ENCODE data around the gene MACROD2.
A peak's percentile ranks its signal among the peaks of the same experiment; 100 is the strongest.
"Not testable (repeated sequence)": the region's sequence is repeated elsewhere in the genome, so short reads cannot be mapped to it uniquely, and the experiment has no call there.

The MACROD2 gene

GRCh38 chr20:15528391-15529111 lies 1533.2 kb downstream of the MACROD2 start:
- TF ChIP-seq CTCF (IDR thresholded peaks at IDR 0.05; ENCODE audit: low read depth, low read length, missing control alignments): no peak
- peak; percentile 66 for DNase-seq (ENCODE audit: low read depth)
- H3K4me3 ChIP-seq (ENCODE audit: low read depth, low read length): no peak overlapping the region
- in situ Hi-C loops (cut with HindIII; ENCODE audit: low sequenced_read_pairs): no loop called here

- in situ Hi-C loops (cut with HindIII; ENCODE audit: low sequenced_read_pairs): no loop called here
- no peak overlapping the region for H3K4me3 ChIP-seq (ENCODE audit: low read depth, low read length)
- TF ChIP-seq CTCF (IDR thresholded peaks at IDR 0.05; ENCODE audit: low read depth, low read length, missing control alignments): no peak
- DNase-seq (ENCODE audit: low read depth): no peak
These were observed 1540.5 kb downstream of the MACROD2 start for GRCh38 chr20:15535863-15536262.

- in situ Hi-C loops (cut with HindIII; ENCODE audit: low sequenced_read_pairs); H3K4me3 ChIP-seq (ENCODE audit: low read depth, low read length); DNase-seq (ENCODE audit: low read depth): not testable (repeated sequence)
These were observed 1541.9 kb downstream of the MACROD2 start for GRCh38 chr20:15537200-15537599.

GRCh38 chr20:15542655-15543054 lies 1547.3 kb downstream of the MACROD2 start:
- DNase-seq (ENCODE audit: low read depth): no peak
- in situ Hi-C loops (cut with HindIII; ENCODE audit: low sequenced_read_pairs): no loop called here
- TF ChIP-seq CTCF (IDR thresholded peaks at IDR 0.05; ENCODE audit: low read depth, low read length, missing control alignments): no peak

GRCh38 chr20:15544742-15545141 lies 1549.4 kb downstream of the MACROD2 start:
- DNase-seq (ENCODE audit: low read depth): no peak
- in situ Hi-C loops (cut with HindIII; ENCODE audit: low sequenced_read_pairs): no loop called here
- TF ChIP-seq CTCF (IDR thresholded peaks at IDR 0.05; ENCODE audit: low read depth, low read length, missing control alignments): no peak
- no peak overlapping the region for H3K4me3 ChIP-seq (ENCODE audit: low read depth, low read length)

More at GRCh38 chr20:15542655-15543054, 1547.3 kb downstream of the MACROD2 start:
- no peak overlapping the region for H3K4me3 ChIP-seq (ENCODE audit: low read depth, low read length)

- DNase-seq (ENCODE audit: low read depth): no peak
- in situ Hi-C loops (cut with HindIII; ENCODE audit: low sequenced_read_pairs): no loop called here
- no peak overlapping the region for H3K4me3 ChIP-seq (ENCODE audit: low read depth, low read length)
- TF ChIP-seq CTCF (IDR thresholded peaks at IDR 0.05; ENCODE audit: low read depth, low read length, missing control alignments): no peak
These were observed 1551.3 kb downstream of the MACROD2 start for GRCh38 chr20:15546525-15547023.

GRCh38 chr20:15547119-15547518 lies 1551.8 kb downstream of the MACROD2 start:
- no peak for TF ChIP-seq CTCF (IDR thresholded peaks at IDR 0.05; ENCODE audit: low read depth, low read length, missing control alignments)
- in situ Hi-C loops (cut with HindIII; ENCODE audit: low sequenced_read_pairs): no loop called here
- no peak for DNase-seq (ENCODE audit: low read depth)
- no peak overlapping the region for H3K4me3 ChIP-seq (ENCODE audit: low read depth, low read length)

Data from astrocyte of the cerebellum (primary cell).